Ovary (tissue), 3 donors: ENCODE results near the gene FOXL3.

ENCODE experiments used
- CTCF ChIP-seq, 3 donors: fragments of 450-650 bp in 2 of 3; fragments of 200-600 bp in 1 of 3; IDR thresholded peaks; one replicate each; pipeline versions ENCODE4 v1.5.1 to v1.8.0; 2016 to 2022; ENCODE audit warnings: antibody characterized with exemption in 3 of 3, mild to moderate bottlenecking in 1 of 3
- POLR2A ChIP-seq: fragments of 450-650 bp; IDR thresholded peaks from one replicate; pipeline ENCODE4 v1.6.1; 2017; ENCODE audit warnings: antibody characterized with exemption, mild to moderate bottlenecking, moderate library complexity
- donor health status: DM: no; HTN: no; CAD: no.

- TF ChIP-seq POLR2A, result no peak
- no peak for TF ChIP-seq CTCF (IDR thresholded peaks at IDR 0.05)
Observed at GRCh38 chr7:252216-252965, 37.6 kb upstream of the FOXL3 start.
